ENCODE results near the gene BPI. TPM values are rescaled to one million over a fixed set of nuclear protein-coding genes. Genes with fewer than 3 reads are reported as not detected.

BPI gene
- total RNA-seq, 1 experiment from 2014 or later = not detected

DNA sequence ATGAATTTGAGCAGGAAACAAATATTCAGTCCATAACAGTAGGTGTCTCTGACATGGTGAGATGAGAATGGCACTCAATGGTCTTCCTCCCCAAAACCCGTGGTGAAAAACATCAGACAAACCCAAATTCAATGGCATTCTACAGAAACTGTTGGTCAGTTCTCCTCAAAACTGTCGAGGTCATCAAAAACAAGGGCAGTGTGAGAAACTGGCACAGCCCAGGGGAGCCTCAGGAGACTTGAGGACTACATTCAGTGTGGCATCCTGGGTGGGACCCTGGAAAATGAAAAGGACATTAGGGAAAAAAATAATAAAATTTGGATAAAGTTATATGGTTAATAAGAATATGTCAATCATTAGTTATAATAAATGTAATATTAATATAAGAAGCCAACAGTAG lies 82.9 kb downstream of the BPI start:
- Histone ChIP-seq H3K27ac (ENCODE audit: low read depth, low read length) (no peak overlapping the region), H3K9me3 (ENCODE audit: control insufficient read depth in 1 of 2, insufficient read depth in 1 of 2, low read depth in 1 of 2, low read length in 2 of 2) (no peaks in the 10 kb centered on the region), H3K4me1 (ENCODE audit: control insufficient read depth in 1 of 2, insufficient read depth in 2 of 2, low read length in 2 of 2) (no peaks in the 10 kb centered on the region), H3K9ac (ENCODE audit: low read length) (no peak overlapping the region), H3K79me2 (ENCODE audit: insufficient read depth, low read length) (no peaks in the 10 kb centered on the region), H2AFZ (ENCODE audit: low read depth, low read length, poor library complexity, severe bottlenecking) (no peak overlapping the region), H3K36me3 (ENCODE audit: control insufficient read depth in 1 of 2, insufficient read depth in 2 of 2, low read length in 2 of 2) (no peaks in the 10 kb centered on the region), H3K4me3 (replicated peaks in 1 of 2; ENCODE audit: low read depth in 1 of 2, low read length in 2 of 2) (no peak overlapping the region), H4K20me1 (ENCODE audit: insufficient read depth) (no peaks in the 10 kb centered on the region), H3K9me2 (ENCODE audit: insufficient read depth) (no peaks in the 10 kb centered on the region), H3K27me3 (ENCODE audit: insufficient read depth, low read length) (no peaks in the 10 kb centered on the region), H3K4me2 (ENCODE audit: low read length) (no peak overlapping the region)
- BruUV-seq (replicated peaks) = no TSS peak
- CTCF ChIA-PET = no interaction called here
- intact Hi-C loops (cut with micrococcal nuclease) = no loop called here
- RAD21 ChIA-PET (ENCODE audit: low non-redundant PET in 1 of 2, low total read pairs in 2 of 2, uncharacterized antibody in 2 of 2, unreplicated experiment in 2 of 2) = no interaction called here
- ATAC-seq (no peak), DNase-seq (ENCODE audit: low read depth, low spot score) (no peak)
- POLR2A ChIA-PET = no interaction called here
- no peak for TF ChIP-seq TCF7L2 (IDR thresholded peaks at IDR 0.05; ENCODE audit: borderline replicate concordance, extremely low read depth, insufficient read depth, insufficient read length)
- TF ChIP-seq, protein P1, sequence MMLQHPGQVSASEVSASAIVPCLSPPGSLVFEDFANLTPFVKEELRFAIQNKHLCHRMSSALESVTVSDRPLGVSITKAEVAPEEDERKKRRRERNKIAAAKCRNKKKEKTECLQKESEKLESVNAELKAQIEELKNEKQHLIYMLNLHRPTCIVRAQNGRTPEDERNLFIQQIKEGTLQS (IDR thresholded peaks at IDR 0.05) = no peak
- TF ChIP-seq EZH2 (IDR thresholded peaks at IDR 0.05) = no peak
- no peak for TF ChIP-seq RAD21 (IDR thresholded peaks at IDR 0.05; ENCODE audit: low read depth)
- TF ChIP-seq EGR1 (IDR thresholded peaks at IDR 0.05; ENCODE audit: low read depth) = no peak
- no peak for TF ChIP-seq CBX3 (IDR thresholded peaks at IDR 0.05; ENCODE audit: low read depth)
- TF ChIP-seq, protein P2, sequence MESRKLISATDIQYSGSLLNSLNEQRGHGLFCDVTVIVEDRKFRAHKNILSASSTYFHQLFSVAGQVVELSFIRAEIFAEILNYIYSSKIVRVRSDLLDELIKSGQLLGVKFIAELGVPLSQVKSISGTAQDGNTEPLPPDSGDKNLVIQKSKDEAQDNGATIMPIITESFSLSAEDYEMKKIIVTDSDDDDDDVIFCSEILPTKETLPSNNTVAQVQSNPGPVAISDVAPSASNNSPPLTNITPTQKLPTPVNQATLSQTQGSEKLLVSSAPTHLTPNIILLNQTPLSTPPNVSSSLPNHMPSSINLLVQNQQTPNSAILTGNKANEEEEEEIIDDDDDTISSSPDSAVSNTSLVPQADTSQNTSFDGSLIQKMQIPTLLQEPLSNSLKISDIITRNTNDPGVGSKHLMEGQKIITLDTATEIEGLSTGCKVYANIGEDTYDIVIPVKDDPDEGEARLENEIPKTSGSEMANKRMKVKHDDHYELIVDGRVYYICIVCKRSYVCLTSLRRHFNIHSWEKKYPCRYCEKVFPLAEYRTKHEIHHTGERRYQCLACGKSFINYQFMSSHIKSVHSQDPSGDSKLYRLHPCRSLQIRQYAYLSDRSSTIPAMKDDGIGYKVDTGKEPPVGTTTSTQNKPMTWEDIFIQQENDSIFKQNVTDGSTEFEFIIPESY (IDR thresholded peaks at IDR 0.05; ENCODE audit: extremely low read depth, insufficient replicate concordance, low read length) = no peak
- TF ChIP-seq SP1 (IDR thresholded peaks at IDR 0.05; ENCODE audit: low read depth) = no peak
- TF ChIP-seq SRF (IDR thresholded peaks at IDR 0.05; ENCODE audit: low read depth) = no peak
- TF ChIP-seq FOSL1 (IDR thresholded peaks at IDR 0.05; ENCODE audit: low read depth) = no peak
- no peak for TF ChIP-seq CEBPB (IDR thresholded peaks at IDR 0.05; ENCODE audit: low read depth)
- TF ChIP-seq ZNF274 (IDR thresholded peaks at IDR 0.05; ENCODE audit: low read depth, low read length) = no peak
- no peak for TF ChIP-seq YY1 (IDR thresholded peaks at IDR 0.05; ENCODE audit: extremely low read depth, insufficient replicate concordance, low read depth, low read length)
- TF ChIP-seq JUND (IDR thresholded peaks at IDR 0.05) = no peak
- TF ChIP-seq ELF1 (IDR thresholded peaks at IDR 0.05; ENCODE audit: borderline replicate concordance, low read depth) = no peak
- TF ChIP-seq ZFX (IDR thresholded peaks at IDR 0.05) = no peak

Other genes starting within 250 kb of the BPI start
- gene TGM2, start 138.9 kb upstream of the BPI start, total RNA-seq (2021; ENCODE audit: unreplicated experiment) = 6.1 TPM
- gene KIAA1755, start 43.4 kb upstream of the BPI start, total RNA-seq (2021; ENCODE audit: unreplicated experiment) = not detected
- gene LBP, start 42.3 kb downstream of the BPI start, total RNA-seq (2021; ENCODE audit: unreplicated experiment) = 0.15 TPM
- gene SNHG17, start 131.2 kb downstream of the BPI start, total RNA-seq (2021; ENCODE audit: unreplicated experiment) = 65.7 TPM
- 24.0 TPM for gene RALGAPB, start 168.7 kb downstream of the BPI start, total RNA-seq (2021; ENCODE audit: unreplicated experiment)